ENCODE results near the gene ROPN1L. TPM values are rescaled to one million over a fixed set of nuclear protein-coding genes. Genes with fewer than 3 reads are reported as not detected.

Gene ROPN1L
- total RNA-seq, 1 donor from 2014 or later, result not detected

DNA sequence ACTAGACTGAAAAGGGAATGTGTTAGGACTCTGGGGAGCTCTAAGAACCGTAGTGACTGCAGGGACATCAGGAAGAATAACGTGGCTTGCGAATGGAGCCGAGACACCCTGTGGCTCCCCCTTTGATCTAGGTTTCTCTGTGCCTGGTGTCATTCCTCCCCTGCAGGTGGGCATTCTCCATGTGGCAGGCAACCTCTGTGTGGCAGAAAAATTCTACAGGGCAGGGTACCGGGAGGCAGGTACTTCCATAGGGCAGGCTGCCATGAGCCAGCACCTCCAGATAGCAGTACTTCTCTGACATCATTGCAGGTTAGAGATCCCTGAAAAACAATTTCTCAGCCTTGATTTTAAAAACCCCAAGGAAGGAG is 43.1 kb downstream of the ROPN1L start:
- TF ChIP-seq, protein P1, sequence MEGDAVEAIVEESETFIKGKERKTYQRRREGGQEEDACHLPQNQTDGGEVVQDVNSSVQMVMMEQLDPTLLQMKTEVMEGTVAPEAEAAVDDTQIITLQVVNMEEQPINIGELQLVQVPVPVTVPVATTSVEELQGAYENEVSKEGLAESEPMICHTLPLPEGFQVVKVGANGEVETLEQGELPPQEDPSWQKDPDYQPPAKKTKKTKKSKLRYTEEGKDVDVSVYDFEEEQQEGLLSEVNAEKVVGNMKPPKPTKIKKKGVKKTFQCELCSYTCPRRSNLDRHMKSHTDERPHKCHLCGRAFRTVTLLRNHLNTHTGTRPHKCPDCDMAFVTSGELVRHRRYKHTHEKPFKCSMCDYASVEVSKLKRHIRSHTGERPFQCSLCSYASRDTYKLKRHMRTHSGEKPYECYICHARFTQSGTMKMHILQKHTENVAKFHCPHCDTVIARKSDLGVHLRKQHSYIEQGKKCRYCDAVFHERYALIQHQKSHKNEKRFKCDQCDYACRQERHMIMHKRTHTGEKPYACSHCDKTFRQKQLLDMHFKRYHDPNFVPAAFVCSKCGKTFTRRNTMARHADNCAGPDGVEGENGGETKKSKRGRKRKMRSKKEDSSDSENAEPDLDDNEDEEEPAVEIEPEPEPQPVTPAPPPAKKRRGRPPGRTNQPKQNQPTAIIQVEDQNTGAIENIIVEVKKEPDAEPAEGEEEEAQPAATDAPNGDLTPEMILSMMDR (IDR thresholded peaks at IDR 0.05; ENCODE audit: insufficient read depth, low read length, severe bottlenecking), result no peak
- DNase-seq (ENCODE audit: low read depth) (no peak), FAIRE-seq (no peak)
- Histone ChIP-seq H3K4me3 (ENCODE audit: low read depth, low read length) (no peak overlapping the region), H3K27me3 (ENCODE audit: control insufficient read depth, insufficient read depth, low read length) (no peaks in the 10 kb centered on the region), H3K36me3 (ENCODE audit: control insufficient read depth, insufficient read depth, low read length) (no peaks in the 10 kb centered on the region)

DNA sequence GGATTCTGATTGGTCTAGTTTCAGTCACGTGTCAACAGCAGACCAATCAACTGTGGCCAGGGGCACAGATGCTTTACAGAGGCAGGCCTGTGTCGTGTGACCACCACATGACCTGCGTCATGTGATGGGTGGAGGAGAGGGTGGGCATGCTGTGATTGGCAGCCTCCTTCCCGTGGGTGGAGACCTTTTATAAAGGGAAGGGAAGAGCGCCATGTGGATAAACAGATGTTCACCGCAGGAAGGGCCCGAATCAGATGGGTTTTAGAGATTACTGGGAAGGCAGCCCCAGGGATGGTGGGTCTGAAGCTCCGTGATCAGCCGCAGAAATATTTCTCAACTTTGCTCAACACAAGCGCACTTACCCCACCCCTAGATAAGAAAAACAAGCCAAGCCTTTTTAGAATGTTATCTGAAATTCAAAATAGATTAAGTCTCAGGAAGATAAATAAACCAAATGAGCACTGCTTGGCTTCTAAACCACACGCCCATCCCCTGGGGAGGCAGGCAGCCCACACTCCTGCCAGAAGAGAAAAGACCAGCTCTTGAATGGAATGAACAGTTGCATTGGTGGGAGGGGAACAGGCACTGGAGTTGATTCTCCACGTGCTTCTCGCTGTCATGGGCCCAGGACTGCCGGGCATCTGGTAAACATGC is 43.6 kb downstream of the ROPN1L start:
- DNase-seq (ENCODE audit: low read depth) (no peak), FAIRE-seq (no peak)
- Histone ChIP-seq H3K36me3 (ENCODE audit: control insufficient read depth, insufficient read depth, low read length) (no peaks in the 10 kb centered on the region), H3K4me3 (ENCODE audit: low read depth, low read length) (no peak overlapping the region), H3K27me3 (ENCODE audit: control insufficient read depth, insufficient read depth, low read length) (no peaks in the 10 kb centered on the region)
- TF ChIP-seq, protein P1 (IDR thresholded peaks at IDR 0.05; ENCODE audit: insufficient read depth, low read length, severe bottlenecking), result no peak

DNA sequence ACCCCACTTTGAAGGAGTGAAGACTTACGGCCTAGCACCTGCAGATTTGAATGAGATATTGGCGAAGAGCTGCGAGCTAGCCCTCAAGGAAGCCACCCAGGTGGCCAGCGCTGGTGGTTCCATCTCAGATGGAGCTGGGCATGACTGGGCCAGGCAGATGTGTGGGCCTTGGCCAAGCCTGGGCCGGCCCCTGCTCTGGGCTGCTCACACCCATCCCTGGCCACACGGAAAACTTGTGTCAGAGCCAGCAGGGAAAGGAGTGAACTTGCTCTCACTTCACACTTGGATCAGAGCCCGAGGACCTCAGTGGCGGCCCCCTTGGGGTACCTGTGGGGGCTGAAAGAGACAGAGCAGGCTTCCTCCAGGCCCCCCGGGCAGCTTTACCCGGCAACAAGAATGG is 44.2 kb downstream of the ROPN1L start:
- Histone ChIP-seq H3K27me3 (ENCODE audit: control insufficient read depth, insufficient read depth, low read length) (no peaks in the 10 kb centered on the region), H3K4me3 (ENCODE audit: low read depth, low read length) (no peak overlapping the region), H3K36me3 (ENCODE audit: control insufficient read depth, insufficient read depth, low read length) (no peaks in the 10 kb centered on the region)
- TF ChIP-seq, protein P1 (IDR thresholded peaks at IDR 0.05; ENCODE audit: insufficient read depth, low read length, severe bottlenecking), result no peak
- FAIRE-seq, result no peak
- DNase-seq (ENCODE audit: low read depth), result no peak

DNA sequence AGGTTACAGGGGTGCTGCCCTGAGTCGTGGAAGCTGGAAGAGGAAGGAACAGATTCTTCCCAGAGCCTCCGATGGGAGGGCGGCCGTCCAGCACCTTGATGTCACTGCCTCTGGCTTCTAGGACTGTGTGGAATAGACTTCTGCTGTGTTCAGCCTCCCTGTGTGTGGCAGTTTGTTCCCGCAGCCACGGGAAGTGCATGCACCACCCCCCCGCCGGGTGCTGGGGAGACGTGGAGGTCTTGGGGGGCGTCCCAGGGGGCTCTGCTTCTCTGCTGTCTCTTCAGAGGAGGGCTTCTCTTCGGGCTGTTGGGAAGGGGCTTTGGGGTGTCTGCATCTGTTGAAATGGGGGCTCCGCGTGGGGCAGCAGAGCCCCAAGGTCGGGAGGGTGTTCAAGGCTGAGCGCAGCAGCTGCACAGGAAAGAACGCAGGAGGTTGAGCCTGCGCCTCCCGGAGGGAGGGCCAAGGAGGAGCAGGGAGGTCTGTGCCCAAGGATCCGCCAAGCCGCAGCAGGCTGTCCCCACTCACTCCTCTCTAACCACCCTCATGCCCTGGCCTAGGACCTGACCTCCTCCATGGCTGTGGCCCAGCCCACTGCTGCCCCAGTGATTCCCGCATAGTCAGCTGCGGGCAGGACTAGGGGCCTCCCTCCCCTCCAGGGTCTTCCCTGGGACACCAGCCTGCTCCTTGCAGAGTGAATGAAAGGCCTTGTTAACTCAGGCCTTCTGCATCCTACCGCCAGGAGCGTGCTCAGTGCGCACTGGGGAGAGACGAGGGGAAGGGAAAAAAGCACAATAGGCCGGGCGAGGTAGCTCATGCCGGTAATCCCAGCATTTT is 45.0 kb downstream of the ROPN1L start:
- FAIRE-seq, result no peak
- Histone ChIP-seq H3K4me3 (ENCODE audit: low read depth, low read length) (no peak overlapping the region), H3K27me3 (ENCODE audit: control insufficient read depth, insufficient read depth, low read length) (no peaks in the 10 kb centered on the region), H3K36me3 (ENCODE audit: control insufficient read depth, insufficient read depth, low read length) (no peaks in the 10 kb centered on the region)
- no peak for DNase-seq (ENCODE audit: low read depth)
- TF ChIP-seq, protein P1 (IDR thresholded peaks at IDR 0.05; ENCODE audit: insufficient read depth, low read length, severe bottlenecking), result no peak

DNA sequence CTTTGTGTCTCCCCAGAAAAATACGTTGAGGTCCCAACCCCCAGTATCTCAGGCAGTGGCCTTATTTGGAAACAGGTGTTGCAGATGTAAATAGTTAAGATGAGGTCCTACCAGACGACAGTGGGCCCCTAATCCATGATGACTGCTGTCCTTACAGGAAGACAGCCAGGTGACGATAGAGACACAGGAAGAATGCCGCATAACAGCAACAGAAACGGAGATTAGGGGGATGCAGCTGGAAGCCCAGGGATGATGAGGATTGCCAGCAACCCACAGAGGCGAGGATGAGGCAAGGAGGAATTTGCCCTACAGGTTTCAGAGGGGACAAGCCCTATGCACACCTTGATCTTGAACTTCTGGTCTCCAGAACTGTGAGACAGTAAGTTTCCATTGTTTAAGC is 46.5 kb downstream of the ROPN1L start:
- TF ChIP-seq, protein P1 (IDR thresholded peaks at IDR 0.05; ENCODE audit: insufficient read depth, low read length, severe bottlenecking), result no peak
- FAIRE-seq (no peak), DNase-seq (ENCODE audit: low read depth) (no peak)
- peaks cover 1% of the 10 kb centered on the region for H3K27me3 ChIP-seq (ENCODE audit: control insufficient read depth, insufficient read depth, low read length)
- no peak overlapping the region for H3K4me3 ChIP-seq (ENCODE audit: low read depth, low read length)
- no peaks in the 10 kb centered on the region for H3K36me3 ChIP-seq (ENCODE audit: control insufficient read depth, insufficient read depth, low read length)

All from bronchial epithelial cell (primary cell).